HG02981 (cell line): ENCODE results near the gene UFL1.
"Not testable (repeated sequence)": the region's sequence is repeated elsewhere in the genome, so short reads cannot be mapped to it uniquely, and the experiment has no call there.

Experiments
- ATAC-seq: cut with Tn5 transposase; IDR thresholded peaks from one replicate; pipeline ENCODE4 v1.9.1; 2021; ENCODE audit warnings: mild to moderate bottlenecking, moderate library complexity; ENCODE audit not compliant: unreplicated experiment

Gene UFL1

GRCh38 chr6:96521644-96522464, at the start of gene UFL1:
Gene UFL1 (plus strand): TSS chr6:96521806. CDS start chr6:96521874, 68 bp downstream.
- peak; percentile 97 for ATAC-seq

GRCh38 chr6:96472291-96472690, 49.3 kb upstream of the UFL1 start:
- not testable (repeated sequence) for ATAC-seq

- no peak for ATAC-seq
Observed at GRCh38 chr6:96478695-96479094, 42.9 kb upstream of the UFL1 start.

GRCh38 chr6:96491926-96492325, 29.7 kb upstream of the UFL1 start:
- no peak for ATAC-seq

- ATAC-seq = no peak
Observed at GRCh38 chr6:96499781-96500180, 21.8 kb upstream of the UFL1 start.

GRCh38 chr6:96502915-96503314, 18.7 kb upstream of the UFL1 start:
- no peak for ATAC-seq

GRCh38 chr6:96505363-96505762, 16.2 kb upstream of the UFL1 start:
- no peak for ATAC-seq

GRCh38 chr6:96509281-96509680, 12.3 kb upstream of the UFL1 start:
- no peak for ATAC-seq

- ATAC-seq = no peak
Observed at GRCh38 chr6:96520171-96521115, 1.2 kb upstream of the UFL1 start.

GRCh38 chr6:96521306-96521643, 331 bp upstream of the UFL1 start:
- ATAC-seq = peak; percentile 19

GRCh38 chr6:96522465-96523009, 931 bp downstream of the UFL1 start:
- peak; percentile 25 for ATAC-seq

- ATAC-seq = no peak
Observed at GRCh38 chr6:96528193-96528592, 6.6 kb downstream of the UFL1 start.

- peak; percentile 44 for ATAC-seq
Observed at GRCh38 chr6:96532399-96532798, 10.8 kb downstream of the UFL1 start.

GRCh38 chr6:96537726-96538125, 16.1 kb downstream of the UFL1 start:
- no peak for ATAC-seq

- ATAC-seq = peak; percentile 76
Observed at GRCh38 chr6:96542702-96543101, 21.1 kb downstream of the UFL1 start.

GRCh38 chr6:96545882-96546281, 24.3 kb downstream of the UFL1 start:
- no peak for ATAC-seq

GRCh38 chr6:96547654-96548053, 26.0 kb downstream of the UFL1 start:
- no peak for ATAC-seq

GRCh38 chr6:96554558-96554957, 33.0 kb downstream of the UFL1 start:
- ATAC-seq = no peak

GRCh38 chr6:96559740-96560139, 38.1 kb downstream of the UFL1 start:
- ATAC-seq = not testable (repeated sequence)

- no peak for ATAC-seq
Observed at GRCh38 chr6:96562886-96563285, 41.3 kb downstream of the UFL1 start, which contains the start of gene FHL5. Gene FHL5 (plus strand): TSS chr6:96563128. CDS start chr6:96603614, 40,486 bp downstream.

GRCh38 chr6:96563853-96564252, 42.2 kb downstream of the UFL1 start:
- ATAC-seq = peak; percentile 67
